ENCODE data around the gene GGTLC3. TPM values are rescaled to one million over a fixed set of nuclear protein-coding genes. Genes with fewer than 3 reads are reported as not detected.
A peak's percentile ranks its signal among the peaks of the same experiment; 100 is the strongest.
"Not testable (repeated sequence)": the region's sequence is repeated elsewhere in the genome, so short reads cannot be mapped to it uniquely, and the experiment has no call there.

GGTLC3 gene
- total and polyA plus RNA-seq, 2 experiments from 2014 or later = not detected

DNA sequence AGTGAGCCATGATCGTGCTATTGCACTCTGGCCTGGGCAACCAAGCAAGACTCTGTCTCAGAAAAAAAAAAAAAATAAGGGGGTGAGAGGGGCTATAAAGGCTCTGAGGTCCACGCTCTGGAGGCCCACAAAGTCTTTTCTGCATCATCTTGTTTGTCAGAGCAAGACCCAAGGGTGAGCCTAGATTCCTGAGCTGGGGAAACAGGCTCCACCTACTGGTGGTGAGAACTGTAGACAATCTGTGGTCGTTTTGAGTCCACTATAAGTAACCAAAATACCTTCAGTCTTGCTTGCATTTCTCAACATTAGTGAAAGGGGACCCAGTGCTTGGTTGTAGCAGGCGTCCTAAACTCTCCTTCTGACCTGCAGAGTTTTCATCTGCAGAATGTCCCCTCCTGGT, 5.4 kb upstream of the GGTLC3 start:
- H2AFZ ChIP-seq; H3K36me3 ChIP-seq (ENCODE audit: insufficient read depth); H3K27me3 Mint-ChIP-seq (ENCODE audit: insufficient read depth, low read depth, poor library complexity); H3F3A ChIP-seq (replicated peaks; ENCODE audit: low read depth); H3K9me2 ChIP-seq (ENCODE audit: insufficient read depth); H3K36me3 Mint-ChIP-seq (ENCODE audit: low read depth); H3K27me3 ChIP-seq (ENCODE audit: insufficient read depth); H3K4me3 ChIP-seq; H3K27ac ChIP-seq (ENCODE audit: low read depth); H3K27ac Mint-ChIP-seq; H3K4me1 Mint-ChIP-seq; H3K4me3 Mint-ChIP-seq; H4K20me1 ChIP-seq (replicated peaks; ENCODE audit: insufficient read depth); H3K79me2 ChIP-seq (replicated peaks; ENCODE audit: insufficient read depth); H3K4me1 ChIP-seq (ENCODE audit: insufficient read depth); DNase-seq (ENCODE audit: low spot score); H3K4me2 ChIP-seq; H3K9me3 Mint-ChIP-seq: not testable (repeated sequence)
- peak; percentile 32 for ATAC-seq

DNA sequence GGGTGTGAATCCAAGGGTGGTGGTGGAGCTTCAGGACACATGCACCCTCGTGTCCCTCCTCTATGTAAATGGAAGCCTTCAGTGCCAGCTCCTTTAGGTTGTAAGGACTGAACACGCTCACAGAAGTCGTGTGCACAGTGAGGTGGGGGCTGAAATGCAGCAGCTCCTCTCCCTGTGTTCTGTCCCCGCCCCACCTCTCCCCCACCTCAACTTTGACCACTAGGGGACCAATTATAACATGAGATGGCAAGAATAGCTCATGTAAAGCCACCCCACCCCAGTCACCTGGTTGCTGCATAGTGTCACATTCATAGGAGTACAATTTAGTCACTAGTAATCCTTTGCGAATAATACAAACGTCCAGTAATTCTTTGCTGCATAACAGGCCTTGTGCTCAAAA, 4.8 kb upstream of the GGTLC3 start:
- H3K4me1 ChIP-seq (ENCODE audit: insufficient read depth); H3K4me1 Mint-ChIP-seq; H4K20me1 ChIP-seq (replicated peaks; ENCODE audit: insufficient read depth); H3K27me3 ChIP-seq (ENCODE audit: insufficient read depth); H3K9me2 ChIP-seq (ENCODE audit: insufficient read depth); H3K27me3 Mint-ChIP-seq (ENCODE audit: insufficient read depth, low read depth, poor library complexity); DNase-seq (ENCODE audit: low spot score); H3F3A ChIP-seq (replicated peaks; ENCODE audit: low read depth); H3K36me3 ChIP-seq (ENCODE audit: insufficient read depth); H3K27ac ChIP-seq (ENCODE audit: low read depth); H3K4me3 Mint-ChIP-seq; H3K27ac Mint-ChIP-seq; H3K4me2 ChIP-seq; H3K9me3 Mint-ChIP-seq; H3K4me3 ChIP-seq; H3K79me2 ChIP-seq (replicated peaks; ENCODE audit: insufficient read depth); H3K36me3 Mint-ChIP-seq (ENCODE audit: low read depth); H2AFZ ChIP-seq: not testable (repeated sequence)
- peak; percentile 36; the same call in 2 of the 3 replicates for ATAC-seq

DNA sequence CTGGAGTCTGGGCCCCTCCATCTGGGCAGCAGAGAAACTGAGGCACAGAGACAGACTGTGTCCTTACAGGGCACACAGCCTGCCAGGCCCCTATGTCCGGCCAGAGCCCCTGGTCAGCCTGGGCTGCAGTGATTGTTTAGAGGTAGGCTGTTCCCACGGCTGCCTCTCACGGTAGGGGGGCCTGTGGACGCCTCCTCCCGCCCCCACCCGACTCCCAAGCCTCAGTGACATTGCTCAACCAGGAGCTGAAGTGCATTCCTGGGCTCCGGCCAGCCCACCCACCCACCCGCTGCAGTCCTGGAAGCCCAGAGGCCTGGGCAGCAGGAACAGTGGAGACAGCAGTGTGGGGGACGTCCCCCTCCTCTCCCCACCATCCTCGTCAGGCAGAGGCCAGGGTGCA, 4.5 kb downstream of the GGTLC3 start:
- not testable (repeated sequence) for H4K20me1 ChIP-seq (replicated peaks; ENCODE audit: insufficient read depth); H3K4me3 Mint-ChIP-seq; ATAC-seq; H3K27ac ChIP-seq (ENCODE audit: low read depth); H3K27me3 Mint-ChIP-seq (ENCODE audit: insufficient read depth, low read depth, poor library complexity); H3K4me2 ChIP-seq; H3F3A ChIP-seq (replicated peaks; ENCODE audit: low read depth); H3K4me1 Mint-ChIP-seq; H2AFZ ChIP-seq; H3K27me3 ChIP-seq (ENCODE audit: insufficient read depth); H3K36me3 ChIP-seq (ENCODE audit: insufficient read depth); H3K36me3 Mint-ChIP-seq (ENCODE audit: low read depth); H3K4me3 ChIP-seq; H3K4me1 ChIP-seq (ENCODE audit: insufficient read depth); H3K9me2 ChIP-seq (ENCODE audit: insufficient read depth); H3K79me2 ChIP-seq (replicated peaks; ENCODE audit: insufficient read depth); H3K9me3 Mint-ChIP-seq; H3K27ac Mint-ChIP-seq
- peak; percentile 0 for DNase-seq (ENCODE audit: low spot score)

DNA sequence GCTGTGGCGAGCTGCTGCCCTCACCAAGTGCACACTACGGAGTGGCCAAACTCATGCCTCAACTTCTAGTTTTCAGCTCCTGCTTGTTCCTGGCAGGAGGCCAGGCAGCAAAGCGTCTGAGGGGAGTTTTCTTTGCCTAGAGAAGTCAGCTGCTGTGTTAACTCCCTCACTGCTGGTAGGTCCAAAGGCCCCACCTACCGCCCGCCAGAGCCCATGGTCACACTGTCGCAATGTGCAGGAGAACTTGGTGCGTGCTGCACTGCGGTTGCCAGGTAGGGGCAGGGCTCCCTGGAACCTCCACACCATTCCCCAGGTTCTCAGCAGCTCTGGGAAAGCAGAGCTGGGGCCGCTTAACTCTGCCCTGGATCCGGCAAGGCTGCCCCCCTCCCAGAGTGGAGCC, 5.6 kb downstream of the GGTLC3 start:
- H3K27me3 ChIP-seq (ENCODE audit: insufficient read depth); H3K27ac Mint-ChIP-seq; H3K27me3 Mint-ChIP-seq (ENCODE audit: insufficient read depth, low read depth, poor library complexity); H3K4me1 ChIP-seq (ENCODE audit: insufficient read depth); H3K36me3 ChIP-seq (ENCODE audit: insufficient read depth); H3K9me3 Mint-ChIP-seq; H3K36me3 Mint-ChIP-seq (ENCODE audit: low read depth); H3K4me3 Mint-ChIP-seq; H3F3A ChIP-seq (replicated peaks; ENCODE audit: low read depth); H3K4me2 ChIP-seq; DNase-seq (ENCODE audit: low spot score); H2AFZ ChIP-seq; H3K4me3 ChIP-seq; H4K20me1 ChIP-seq (replicated peaks; ENCODE audit: insufficient read depth); H3K27ac ChIP-seq (ENCODE audit: low read depth); H3K4me1 Mint-ChIP-seq; H3K9me2 ChIP-seq (ENCODE audit: insufficient read depth); H3K79me2 ChIP-seq (replicated peaks; ENCODE audit: insufficient read depth); ATAC-seq: not testable (repeated sequence)

DNA sequence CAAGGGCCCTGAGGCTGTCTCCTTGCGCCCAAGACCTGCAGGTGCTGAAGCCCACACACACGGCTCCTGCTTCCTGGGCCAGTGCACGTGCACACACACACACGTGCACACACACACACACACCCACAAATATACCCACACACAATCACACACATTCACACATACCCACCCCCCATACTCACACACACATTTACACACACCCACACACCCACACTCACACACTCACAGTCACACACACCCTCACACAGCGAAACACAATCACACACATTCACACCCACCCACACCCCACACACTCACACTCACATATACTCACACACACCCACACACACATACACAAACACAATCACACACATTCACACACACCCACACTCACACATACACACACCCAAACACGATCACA, 6.6 kb downstream of the GGTLC3 start:
- not testable (repeated sequence) for H3K9me3 Mint-ChIP-seq; H3K4me1 ChIP-seq (ENCODE audit: insufficient read depth); H3K36me3 ChIP-seq (ENCODE audit: insufficient read depth); H3K9me2 ChIP-seq (ENCODE audit: insufficient read depth); H3F3A ChIP-seq (replicated peaks; ENCODE audit: low read depth); H3K4me3 Mint-ChIP-seq; H3K4me2 ChIP-seq; H3K79me2 ChIP-seq (replicated peaks; ENCODE audit: insufficient read depth); H4K20me1 ChIP-seq (replicated peaks; ENCODE audit: insufficient read depth); H3K4me1 Mint-ChIP-seq; ATAC-seq; H3K27me3 Mint-ChIP-seq (ENCODE audit: insufficient read depth, low read depth, poor library complexity); H2AFZ ChIP-seq; DNase-seq (ENCODE audit: low spot score); H3K27me3 ChIP-seq (ENCODE audit: insufficient read depth); H3K27ac ChIP-seq (ENCODE audit: low read depth); H3K27ac Mint-ChIP-seq; H3K4me3 ChIP-seq; H3K36me3 Mint-ChIP-seq (ENCODE audit: low read depth)

DNA sequence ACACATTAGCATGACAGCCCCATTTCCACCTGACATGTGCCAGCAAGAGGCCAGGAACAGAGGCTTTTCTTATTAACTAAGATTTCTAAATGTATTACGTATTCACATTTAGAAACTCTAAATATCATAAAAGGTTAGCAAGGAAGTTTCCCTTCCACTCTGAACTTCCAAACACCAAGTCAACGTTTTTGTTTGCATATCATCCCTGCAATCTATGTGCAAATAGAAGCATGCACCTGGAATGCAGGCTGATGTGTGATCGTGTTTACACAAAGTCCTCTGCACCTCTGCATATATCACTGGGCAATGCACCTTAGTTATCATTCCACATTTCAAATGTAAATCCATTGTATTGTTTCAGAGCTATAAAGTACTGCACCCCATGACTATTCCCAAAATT, 21.7 kb downstream of the GGTLC3 start:
- not testable (repeated sequence) for H3K36me3 ChIP-seq (ENCODE audit: insufficient read depth); H3K4me1 ChIP-seq (ENCODE audit: insufficient read depth); H3K27me3 ChIP-seq (ENCODE audit: insufficient read depth); H4K20me1 ChIP-seq (replicated peaks; ENCODE audit: insufficient read depth); H3K4me3 ChIP-seq; H2AFZ ChIP-seq; DNase-seq (ENCODE audit: low spot score); H3K4me2 ChIP-seq; H3K36me3 Mint-ChIP-seq (ENCODE audit: low read depth); H3K27ac ChIP-seq (ENCODE audit: low read depth); H3K9me3 Mint-ChIP-seq; H3K4me3 Mint-ChIP-seq; H3K79me2 ChIP-seq (replicated peaks; ENCODE audit: insufficient read depth); H3F3A ChIP-seq (replicated peaks; ENCODE audit: low read depth); H3K4me1 Mint-ChIP-seq; H3K27me3 Mint-ChIP-seq (ENCODE audit: insufficient read depth, low read depth, poor library complexity); H3K27ac Mint-ChIP-seq; H3K9me2 ChIP-seq (ENCODE audit: insufficient read depth); ATAC-seq

Measured in GM23338 (cell line).